Endothelial cell of umbilical vein (primary cell): Measurements from ENCODE around the gene RARS1. TPM values are rescaled to one million over a fixed set of nuclear protein-coding genes. Genes with fewer than 3 reads are reported as not detected.

ENCODE experiments used
- BruUV-seq: library from RNA; stranded (reverse); fragments of 400-500 nt; replicated peaks from 2 replicates; lab custom pipeline; 2021; lab: Mats Ljungman, UMichigan
- CTCF ChIA-PET: fragments of 300-600, 350-600 bp; sonication (Branson Sonifier 250); formaldehyde crosslinking; loops from one replicate; lab custom pipeline; 2021; ENCODE audit warnings: antibody characterized with exemption, inconsistent platforms; lab: Charles Lee
- POLR2A ChIA-PET: fragments of 300-600, 350-600 bp; sonication (Branson Sonifier 250); formaldehyde crosslinking; loops from one replicate; lab custom pipeline; 2021; ENCODE audit warnings: antibody characterized with exemption, inconsistent platforms; lab: Charles Lee
- DNase-seq: peaks from one replicate; pipeline ENCODE4 v3.0.0-alpha.2; 2011; ENCODE audit warnings: low read depth, low spot score
- FAIRE-seq: peaks from 2 replicates; lab custom pipeline; 2011; peaks lifted over from hg19 to GRCh38; lab: Jason Lieb, UNC
- H2AFZ ChIP-seq: 2 replicates; pipeline ENCODE4 v1.6.0; 2012; ENCODE audit warnings: low read depth, low read length, control low read depth, inconsistent platforms
- H3K27ac ChIP-seq: 2 replicates; pipeline ENCODE4 v1.5.1; 2011; ENCODE audit warnings: low read depth, mild to moderate bottlenecking, control low read depth, low read length, moderate library complexity; ENCODE audit not compliant: insufficient read depth
- H3K27me3 ChIP-seq, 2 experiments: 2 replicates each; pipeline versions ENCODE4 v1.6.0 to v1.6.1; 2011; ENCODE audit warnings: low read length in 2 of 2, mixed read lengths in 1 of 2; ENCODE audit not compliant: control insufficient read depth in 2 of 2, insufficient read depth in 2 of 2
- H3K36me3 ChIP-seq, 2 experiments: 2 replicates in 1 of 2; 3 replicates in 1 of 2; pipeline ENCODE4 v1.5.1; 2011; ENCODE audit warnings: low read length in 2 of 2, mild to moderate bottlenecking in 1 of 2, moderate library complexity in 1 of 2; ENCODE audit not compliant: control insufficient read depth in 2 of 2, insufficient read depth in 2 of 2; ENCODE audit errors: extremely low read depth in 1 of 2
- H3K4me1 ChIP-seq: 3 replicates; pipeline ENCODE4 v1.5.1; 2011; ENCODE audit warnings: mild to moderate bottlenecking, low read length; ENCODE audit not compliant: control insufficient read depth, insufficient read depth; ENCODE audit errors: extremely low read depth
- H3K4me2 ChIP-seq: 2 replicates; pipeline ENCODE4 v1.6.1; 2011; ENCODE audit warnings: low read length, control low read depth, mixed read lengths; ENCODE audit not compliant: insufficient read depth
- H3K4me3 ChIP-seq, 3 experiments: fragments of 200-600 bp in 1 of 3; sonication (generic), shearing (Covaris generic) in 1 of 3; replicated peaks in 1 of 3; 2 replicates each; pipeline ENCODE4 v1.5.1; 2011 to 2016; ENCODE audit warnings: control low read depth in 3 of 3, low read length in 3 of 3, mild to moderate bottlenecking in 2 of 3, inconsistent platforms in 1 of 3, low read depth in 1 of 3, moderate library complexity in 1 of 3; ENCODE audit not compliant: insufficient read depth in 1 of 3
- H3K79me2 ChIP-seq: 2 replicates; pipeline ENCODE4 v1.6.0; 2012; ENCODE audit warnings: low read length, inconsistent platforms; ENCODE audit not compliant: control insufficient read depth, insufficient read depth
- H3K9ac ChIP-seq: replicated peaks from 2 replicates; pipeline ENCODE3; 2011; ENCODE audit warnings: low read length, control low read depth; ENCODE audit not compliant: insufficient read depth; ENCODE audit errors: extremely low read depth
- H3K9me1 ChIP-seq: replicated peaks from 3 replicates; pipeline ENCODE4 v1.6.0; 2011; ENCODE audit warnings: mild to moderate bottlenecking, low read length; ENCODE audit not compliant: control insufficient read depth, insufficient read depth; ENCODE audit errors: extremely low read depth
- H3K9me3 ChIP-seq: replicated peaks from 2 replicates; pipeline ENCODE4 v1.5.1; 2012; ENCODE audit warnings: low read length, inconsistent platforms; ENCODE audit not compliant: control insufficient read depth, insufficient read depth
- H4K20me1 ChIP-seq: replicated peaks from 2 replicates; pipeline ENCODE3; 2011; ENCODE audit warnings: mild to moderate bottlenecking, low read length; ENCODE audit not compliant: control insufficient read depth, insufficient read depth; ENCODE audit errors: extremely low read depth
- EZH2 ChIP-seq: IDR thresholded peaks from 2 replicates; pipeline ENCODE4 v1.6.1; 2012; ENCODE audit warnings: borderline replicate concordance, low read depth, mild to moderate bottlenecking, moderate library complexity, low read length, inconsistent platforms; ENCODE audit not compliant: severe bottlenecking
- FOS ChIP-seq: IDR thresholded peaks from 2 replicates; pipeline ENCODE4 v1.6.1; 2011; ENCODE audit warnings: mild to moderate bottlenecking, low read length, moderate library complexity, borderline replicate concordance; ENCODE audit not compliant: insufficient read depth
- GATA2 ChIP-seq: IDR thresholded peaks from 2 replicates; pipeline ENCODE4 v1.7.0; 2011; ENCODE audit warnings: low read depth, mild to moderate bottlenecking, moderate library complexity, mixed read lengths, low read length; ENCODE audit not compliant: insufficient read length, insufficient read depth
- JUN ChIP-seq: IDR thresholded peaks from 2 replicates; pipeline ENCODE4 v1.6.1; 2011; ENCODE audit warnings: borderline replicate concordance, low read depth; ENCODE audit not compliant: insufficient read length, insufficient read depth
- MYC ChIP-seq: IDR thresholded peaks from one replicate; pipeline ENCODE4 v1.6.1; 2011; ENCODE audit warnings: mild to moderate bottlenecking, low read depth, low read length
- POLR2A ChIP-seq: IDR thresholded peaks from 2 replicates; pipeline ENCODE4 v1.6.1; 2012; ENCODE audit warnings: low read depth, mild to moderate bottlenecking, control low read depth, low read length
- POLR2AphosphoS5 ChIP-seq: IDR thresholded peaks from 2 replicates; pipeline ENCODE4 v1.6.1; 2012; ENCODE audit warnings: low read depth, mild to moderate bottlenecking, control low read depth, low read length, moderate library complexity; ENCODE audit not compliant: insufficient read depth
- dilution Hi-C: fragments of 300-500 bp; cut with MboI; formaldehyde crosslinking; loops from one replicate; pipeline ENCODE4 v1.15.0; 2019; ENCODE audit warnings: low sequenced_read_pairs; ENCODE audit not compliant: extremely low pct_ligation_motif_present
- intact Hi-C: fragments of 100-400 bp; cut with micrococcal nuclease; formaldehyde crosslinking; loops from one replicate; pipeline ENCODE4 v1.10.0; 2022
- polyA plus RNA-seq, 4 experiments: library from polyadenylated mRNA; depleted of rRNA in 3 of 4; stranded (reverse) in 3 of 4; unstranded in 1 of 4; fragments of >200 nt; gene quantifications; 2 replicates each; pipeline versions ENCODE4 v1.2.1 to v1.2.3, GENCODE V29; 2011 to 2012; ENCODE audit warnings: missing spikeins in 1 of 4
- total RNA-seq: library from RNA; stranded (reverse); gene quantifications from 2 replicates; pipeline ENCODE4 v1.2.3, GENCODE V29; 2021
- TF ChIP-seq, protein P1 (sequence below), 2 donors: IDR thresholded peaks; 1 replicate in 1 of 2; 2 replicates in 1 of 2; pipeline ENCODE4 v1.5.1; 2011; ENCODE audit warnings: low read length in 2 of 2, mild to moderate bottlenecking in 2 of 2, moderate library complexity in 2 of 2, control low read depth in 1 of 2, inconsistent platforms in 1 of 2, low read depth in 1 of 2; ENCODE audit not compliant: insufficient read depth in 1 of 2; ENCODE audit errors: extremely low read depth in 1 of 2

RARS1 gene
- total and polyA plus RNA-seq, 2 donors (not counting 3 experiments of a cell fraction or from before 2014, with no cell fraction given), result 28.0 to 104 TPM

DNA sequence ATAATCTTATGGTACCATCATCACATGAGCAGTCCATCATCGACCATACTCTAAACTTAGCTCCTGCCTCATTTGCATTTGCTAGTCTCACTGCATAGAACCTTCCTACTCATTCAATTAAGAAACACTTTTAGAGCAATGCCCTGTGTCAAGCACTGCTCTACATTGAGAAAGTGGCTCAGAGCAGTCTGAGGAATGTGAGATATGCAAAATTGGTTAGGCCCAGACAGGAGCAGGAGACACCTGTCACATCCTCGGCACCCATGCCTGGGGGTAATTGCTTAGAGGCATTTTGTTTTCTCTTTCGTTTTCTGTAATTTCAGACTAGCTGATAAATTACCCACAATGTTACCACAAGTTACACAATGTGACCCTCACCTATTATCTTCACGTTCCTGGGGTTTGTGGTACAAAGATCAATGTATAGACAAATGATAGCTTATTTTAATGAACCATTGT is 4.9 kb upstream of the RARS1 start:
- CTCF ChIA-PET, result no interaction called here
- no peaks in the 10 kb centered on the region for H3K79me2 ChIP-seq
- BruUV-seq, result no TSS peak
- H3K27ac ChIP-seq, result no peak overlapping the region
- H3K27me3 ChIP-seq, result no peaks in the 10 kb centered on the region
- no peaks in the 10 kb centered on the region for H4K20me1 ChIP-seq
- H3K9ac ChIP-seq, result no peak overlapping the region
- H3K4me1 ChIP-seq, result no peaks in the 10 kb centered on the region
- POLR2A ChIA-PET, result no interaction called here
- H3K4me2 ChIP-seq, result no peak overlapping the region
- H3K9me3 ChIP-seq, result no peaks in the 10 kb centered on the region
- no peaks in the 10 kb centered on the region for H3K36me3 ChIP-seq
- no peak overlapping the region for H3K4me3 ChIP-seq
- intact Hi-C loops, result loop anchor here (10.0 kb wide), 1 partner anchor 1103 kb away; the partner anchor contains the start of gene SPDL1
- TF ChIP-seq EZH2 (no peak), POLR2AphosphoS5 (no peak), MYC (no peak), FOS (no peak)
- no peaks in the 10 kb centered on the region for H3K9me1 ChIP-seq
- dilution Hi-C loops, result no loop called here
- H2AFZ ChIP-seq, result no peak overlapping the region
- no peak for FAIRE-seq
- no peak for DNase-seq

DNA sequence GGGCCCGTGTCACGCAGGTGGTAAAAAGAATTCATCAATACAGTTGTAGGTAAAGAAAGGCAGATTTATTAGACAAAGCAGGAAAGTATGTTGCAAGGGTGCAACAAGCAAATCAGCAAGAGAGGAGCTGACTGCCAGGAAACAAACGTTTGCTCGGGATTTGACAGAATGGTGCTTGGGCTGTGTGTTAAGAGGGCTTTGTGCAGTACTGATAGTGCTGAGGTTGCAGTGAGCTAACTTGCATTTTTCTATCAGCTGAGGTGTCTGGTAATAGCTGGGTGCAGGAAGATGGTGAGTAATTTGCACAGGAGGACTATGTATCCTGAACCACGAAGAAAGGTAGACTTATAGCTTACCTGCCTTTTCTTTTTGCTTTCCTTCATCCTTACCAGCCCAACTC is 3.9 kb upstream of the RARS1 start:
- no peak for FAIRE-seq
- BruUV-seq, result no TSS peak
- intact Hi-C loops, result loop anchor here (10.0 kb wide), 1 partner anchor 1102 kb away; the partner anchor contains the start of gene SPDL1

More for the DNA sequence above, 3.9 kb upstream of the RARS1 start:
- Histone ChIP-seq H3K9me1 (no peaks in the 10 kb centered on the region), H3K79me2 (peaks cover 6% of the 10 kb centered on the region), H3K4me1 (peaks cover 2% of the 10 kb centered on the region), H3K4me3 (no peak overlapping the region), H2AFZ (no peak overlapping the region), H3K27me3 (no peaks in the 10 kb centered on the region), H3K4me2 (no peak overlapping the region), H4K20me1 (no peaks in the 10 kb centered on the region), H3K27ac (no peak overlapping the region), H3K9ac (no peak overlapping the region), H3K9me3 (no peaks in the 10 kb centered on the region), H3K36me3 (no peaks in the 10 kb centered on the region)
- ChIA-PET POLR2A (no interaction called here), CTCF (no interaction called here)
- dilution Hi-C loops, result no loop called here
- TF ChIP-seq GATA2 (no peak), EZH2 (no peak), FOS (no peak), JUN (no peak), POLR2AphosphoS5 (no peak), POLR2A (no peak), MYC (no peak)
- TF ChIP-seq, protein P1, sequence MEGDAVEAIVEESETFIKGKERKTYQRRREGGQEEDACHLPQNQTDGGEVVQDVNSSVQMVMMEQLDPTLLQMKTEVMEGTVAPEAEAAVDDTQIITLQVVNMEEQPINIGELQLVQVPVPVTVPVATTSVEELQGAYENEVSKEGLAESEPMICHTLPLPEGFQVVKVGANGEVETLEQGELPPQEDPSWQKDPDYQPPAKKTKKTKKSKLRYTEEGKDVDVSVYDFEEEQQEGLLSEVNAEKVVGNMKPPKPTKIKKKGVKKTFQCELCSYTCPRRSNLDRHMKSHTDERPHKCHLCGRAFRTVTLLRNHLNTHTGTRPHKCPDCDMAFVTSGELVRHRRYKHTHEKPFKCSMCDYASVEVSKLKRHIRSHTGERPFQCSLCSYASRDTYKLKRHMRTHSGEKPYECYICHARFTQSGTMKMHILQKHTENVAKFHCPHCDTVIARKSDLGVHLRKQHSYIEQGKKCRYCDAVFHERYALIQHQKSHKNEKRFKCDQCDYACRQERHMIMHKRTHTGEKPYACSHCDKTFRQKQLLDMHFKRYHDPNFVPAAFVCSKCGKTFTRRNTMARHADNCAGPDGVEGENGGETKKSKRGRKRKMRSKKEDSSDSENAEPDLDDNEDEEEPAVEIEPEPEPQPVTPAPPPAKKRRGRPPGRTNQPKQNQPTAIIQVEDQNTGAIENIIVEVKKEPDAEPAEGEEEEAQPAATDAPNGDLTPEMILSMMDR (IDR thresholded peaks at IDR 0.05; ENCODE audit: extremely low read depth in 1 of 2, insufficient read depth in 1 of 2, low read depth in 1 of 2, low read length in 2 of 2), result no peak
- DNase-seq, result no peak
